K562 (cell line): Measurements from ENCODE around the gene CKS2.
"Not testable (repeated sequence)": the region's sequence is repeated elsewhere in the genome, so short reads cannot be mapped to it uniquely, and the experiment has no call there.

ENCODE experiments used
- CHD1 ChIP-seq: fragments of 200-600 bp; sonication (generic); IDR thresholded peaks from one replicate; pipeline ENCODE4 v1.6.1; 2012; ENCODE audit warnings: mild to moderate bottlenecking, moderate library complexity, low read length, inconsistent platforms
- EZH2 ChIP-seq: IDR thresholded peaks from 2 replicates; pipeline ENCODE4 v1.6.1; 2012; ENCODE audit warnings: low read depth, mild to moderate bottlenecking, inconsistent platforms, low read length, borderline replicate concordance
- KDM2B ChIP-seq: fragments of 250-450 bp; sonication (Bioruptor Pico); IDR thresholded peaks from 2 replicates; pipeline ENCODE4 v1.8.0; 2021; ENCODE audit warnings: mild to moderate bottlenecking, moderate library complexity
- PTRF ChIP-seq: fragments of 450-650 bp; IDR thresholded peaks from 2 replicates; pipeline ENCODE4 v1.6.1; 2016; ENCODE audit warnings: mild to moderate bottlenecking, missing genetic modification characterization, missing compliant biosample characterization

GRCh38 chr9:89343812-89344211 lies 32.8 kb downstream of the CKS2 start:
- TF ChIP-seq KDM2B (CRISPR knock-in tag); EZH2; PTRF (tag); CHD1: not testable (repeated sequence)
